ENCODE data around the gene RFNG. TPM values are rescaled to one million over a fixed set of nuclear protein-coding genes. Genes with fewer than 3 reads are reported as not detected.

Gene RFNG
- total and polyA plus RNA-seq, 2 of the 4 experiments (the other 2 are of a cell fraction), result 6.8 to 47.3 TPM

GRCh38 chr17:82012640-82013295 lies 38.8 kb downstream of the RFNG start:
- Histone ChIP-seq H3K36me3 (ENCODE audit: control insufficient read depth, insufficient read depth, low read length) (peaks cover 7% of the 10 kb centered on the region; the same call in 1 of the 2 replicates), H2AFZ (replicated peaks; ENCODE audit: low read length, poor library complexity) (no peak overlapping the region), H3K18ac (ENCODE audit: low read depth, low read length) (no peak overlapping the region), H3K27ac (ENCODE audit: insufficient read depth, low read length) (no peak overlapping the region), H4K8ac (ENCODE audit: low read depth in 2 of 2, low read length in 2 of 2) (no peak overlapping the region), H3K4me2 (ENCODE audit: low read depth, low read length) (no peak overlapping the region), H3K79me1 (ENCODE audit: low read depth in 1 of 2, low read length in 2 of 2) (no peaks in the 10 kb centered on the region), H3K9me3 (ENCODE audit: control insufficient read depth, insufficient read depth, low read length) (no peaks in the 10 kb centered on the region), H3K9ac (ENCODE audit: low read depth, low read length) (no peak overlapping the region), H2BK20ac (ENCODE audit: low read depth, low read length) (no peak overlapping the region), H3K9me1 (ENCODE audit: insufficient read depth, low read length) (no peaks in the 10 kb centered on the region), H3K14ac (replicated peaks; ENCODE audit: low read depth, low read length) (no peak overlapping the region), H3K4me3 (ENCODE audit: insufficient read depth, low read depth, low read length) (no peak overlapping the region), H3K56ac (ENCODE audit: extremely low read depth, insufficient read depth, low read length) (no peak overlapping the region), H4K20me1 (ENCODE audit: insufficient read depth, low read length) (no peaks in the 10 kb centered on the region; the same call in 1 of the 2 replicates), H2AK9ac (replicated peaks; ENCODE audit: low read depth, low read length, poor library complexity) (no peak overlapping the region), H4K5ac (ENCODE audit: low read depth, low read length) (no peak overlapping the region), H2AK5ac (ENCODE audit: low read depth, low read length) (no peak overlapping the region), H2BK120ac (ENCODE audit: low read depth, low read length) (no peak overlapping the region), H3K27me3 (ENCODE audit: control insufficient read depth, insufficient read depth, low read length) (no peaks in the 10 kb centered on the region), H3K4ac (ENCODE audit: low read depth, low read length) (no peak overlapping the region), H2BK5ac (ENCODE audit: low read depth, low read length, poor library complexity, severe bottlenecking) (no peak overlapping the region), H2BK15ac (ENCODE audit: low read depth, low read length) (no peak overlapping the region), H3K4me1 (ENCODE audit: control insufficient read depth, insufficient read depth, low read length) (no peaks in the 10 kb centered on the region), H4K91ac (ENCODE audit: insufficient read depth, low read depth, low read length) (no peak overlapping the region), H3K23ac (ENCODE audit: low read depth, low read length) (no peak overlapping the region)
- POLR2A ChIA-PET (ENCODE audit: unreplicated experiment), result no interaction called here
- TF ChIP-seq RAD21 (IDR thresholded peaks at IDR 0.05; ENCODE audit: low read length) (no peak), MAFK (IDR thresholded peaks at IDR 0.05; ENCODE audit: low read depth, low read length) (no peak), NFE2L2 (IDR thresholded peaks at IDR 0.05; ENCODE audit: low read depth, low read length) (no peak), SMC3 (IDR thresholded peaks at IDR 0.05; ENCODE audit: low read depth, low read length) (no peak), USF2 (IDR thresholded peaks at IDR 0.05; ENCODE audit: low read depth, low read length) (no peak), RFX5 (IDR thresholded peaks at IDR 0.05; ENCODE audit: low read depth, low read length) (no peak), POLR2A (IDR thresholded peaks at IDR 0.05; ENCODE audit: low read depth, low read length) (no peak), CTCF (conservative IDR thresholded peaks at IDR 0.05; ENCODE audit: low read depth, low read length) (no peak), MAZ (IDR thresholded peaks at IDR 0.05; ENCODE audit: borderline replicate concordance, low read depth, low read length) (no peak), CEBPB (IDR thresholded peaks at IDR 0.05; ENCODE audit: low read depth, low read length) (no peak), CHD1 (IDR thresholded peaks at IDR 0.05; ENCODE audit: low read depth, low read length) (no peak)
- WGBS, 2 experiments (ENCODE audit: extremely low coverage in 2 of 2, insufficient read length in 1 of 2), result 88% methylated on average over 2 of the region's 19 CpGs; no CpG with 5 or more reads in 1 of the 2 experiments
- CTCF ChIA-PET, result interaction anchor here (0.5 to 1.3 kb wide), 2 partner anchors 53 to 123 kb away, joined by 3 to 4 read pairs; no protein-coding TSS in a partner anchor
- BruUV-seq (replicated peaks), result no TSS peak
- DNase-seq, result no peak
- in situ Hi-C loops (cut with MboI; ENCODE audit: low sequenced_read_pairs) (no loop called here), intact Hi-C loops (cut with micrococcal nuclease) (no loop called here), dilution Hi-C loops (cut with HindIII; ENCODE audit: low sequenced_read_pairs, unreplicated experiment) (no loop called here)
- no peak for ATAC-seq (ENCODE audit: low read depth)
